GM12872 (cell line): Measurements from ENCODE around the gene ZSWIM5.

Experiments
- CTCF ChIP-seq: IDR thresholded peaks from 3 replicates; pipeline ENCODE4 v1.5.1; 2011; ENCODE audit warnings: low read depth, mild to moderate bottlenecking, low read length, moderate library complexity; ENCODE audit not compliant: insufficient read depth

The ZSWIM5 gene

GRCh38 chr1:45089711-45090110 lies 116.7 kb downstream of the ZSWIM5 start:
- TF ChIP-seq CTCF, result no peak

- no peak for TF ChIP-seq CTCF
Measured at GRCh38 chr1:45084562-45084961, 121.8 kb downstream of the ZSWIM5 start.

- TF ChIP-seq CTCF, result no peak
Measured at GRCh38 chr1:45079533-45079932, 126.9 kb downstream of the ZSWIM5 start.

GRCh38 chr1:45071567-45071966 lies 134.8 kb downstream of the ZSWIM5 start:
- no peak for TF ChIP-seq CTCF

- no peak for TF ChIP-seq CTCF
Measured at GRCh38 chr1:45067806-45068205, 138.6 kb downstream of the ZSWIM5 start.

GRCh38 chr1:45065083-45065482 lies 141.3 kb downstream of the ZSWIM5 start:
- TF ChIP-seq CTCF, result no peak

GRCh38 chr1:45059829-45060228 lies 146.6 kb downstream of the ZSWIM5 start:
- TF ChIP-seq CTCF, result no peak

GRCh38 chr1:45057542-45057941 lies 148.9 kb downstream of the ZSWIM5 start:
- TF ChIP-seq CTCF, result no peak
